GM10847 (cell line): ENCODE measurements around the gene VSIG10.
A peak's percentile ranks its signal among the peaks of the same experiment; 100 is the strongest.

Experiments
- POLR2A ChIP-seq: IDR thresholded peaks from 2 replicates; pipeline ENCODE4 v1.6.1; 2011; ENCODE audit not compliant: insufficient read length; ENCODE audit errors: extremely low read depth

VSIG10 gene

GRCh38 chr12:118032188-118032587, 71.6 kb downstream of the VSIG10 start:
- TF ChIP-seq POLR2A = no peak

GRCh38 chr12:118029166-118029565, 74.6 kb downstream of the VSIG10 start:
- TF ChIP-seq POLR2A = no peak

GRCh38 chr12:118025168-118025567, 78.6 kb downstream of the VSIG10 start:
- no peak for TF ChIP-seq POLR2A

GRCh38 chr12:118023301-118023860, 80.4 kb downstream of the VSIG10 start:
- TF ChIP-seq POLR2A = no peak

- no peak for TF ChIP-seq POLR2A
Measured at GRCh38 chr12:118022728-118023109, 81.1 kb downstream of the VSIG10 start.

- no peak for TF ChIP-seq POLR2A
Measured at GRCh38 chr12:118020036-118020435, 83.8 kb downstream of the VSIG10 start.

GRCh38 chr12:118017926-118018325, 85.9 kb downstream of the VSIG10 start:
- no peak for TF ChIP-seq POLR2A

GRCh38 chr12:118016424-118017264, 87.2 kb downstream of the VSIG10 start, which contains the start of gene RFC5:
RFC5 (plus strand) TSS chr12:118016703; CDS start chr12:118016828, 125 bp downstream.
- peak; percentile 76 for TF ChIP-seq POLR2A

- TF ChIP-seq POLR2A = no peak
Measured at GRCh38 chr12:118015944-118016343, 87.9 kb downstream of the VSIG10 start.

GRCh38 chr12:118015306-118015705, 88.5 kb downstream of the VSIG10 start:
- TF ChIP-seq POLR2A = no peak
